Chondrocyte (in vitro differentiated cells): ENCODE data around the gene PDE4D. TPM values are rescaled to one million over a fixed set of nuclear protein-coding genes. Genes with fewer than 3 reads are reported as not detected.
A peak's percentile ranks its signal among the peaks of the same experiment; 100 is the strongest.

Experiments used
- DNase-seq: peaks from one replicate; pipeline ENCODE4 v3.0.0; 2021; ENCODE audit warnings: mixed read lengths, low spot score
- H3K27ac Mint-ChIP-seq: one replicate; pipeline ENCODE4 v1.8.0; 2021; ENCODE audit warnings: mild to moderate bottlenecking, moderate library complexity, mixed read lengths; ENCODE audit not compliant: unreplicated experiment
- H3K27me3 Mint-ChIP-seq: 2 replicates; pipeline ENCODE4 v1.8.0; 2021; ENCODE audit warnings: low read depth, mixed read lengths
- H3K36me3 Mint-ChIP-seq: 2 replicates; pipeline ENCODE4 v1.8.0; 2021; ENCODE audit warnings: low read depth, mixed read lengths
- H3K4me1 Mint-ChIP-seq: 2 replicates; pipeline ENCODE4 v1.8.0; 2021; ENCODE audit warnings: low read depth, mild to moderate bottlenecking, mixed read lengths
- H3K4me3 Mint-ChIP-seq: one replicate; pipeline ENCODE4 v1.8.0; 2021; ENCODE audit warnings: mild to moderate bottlenecking, moderate library complexity, mixed read lengths; ENCODE audit not compliant: unreplicated experiment
- H3K9me3 Mint-ChIP-seq: 2 replicates; pipeline ENCODE4 v1.8.0; 2021; ENCODE audit warnings: low read depth, mixed read lengths
- CTCF ChIP-seq: fragments of 200-600 bp; sonication (generic); IDR thresholded peaks from 2 replicates; pipeline ENCODE4 v1.5.0; 2021; ENCODE audit warnings: antibody characterized with exemption, mild to moderate bottlenecking, moderate library complexity
- total RNA-seq: library from RNA; stranded (reverse); gene quantifications from 3 replicates; pipeline ENCODE4 v1.2.1, GENCODE V29; 2021

The PDE4D gene
- total RNA-seq, 1 donor from 2014 or later, result 21.1 TPM

- Mint-ChIP-seq H3K27ac (no peak overlapping the region), H3K4me3 (no peak overlapping the region), H3K9me3 (no peaks in the 10 kb centered on the region), H3K27me3 (no peaks in the 10 kb centered on the region), H3K36me3 (no peaks in the 10 kb centered on the region), H3K4me1 (peaks cover 8% of the 10 kb centered on the region)
- no peak for DNase-seq
- no peak for TF ChIP-seq CTCF
These were observed 811.8 kb downstream of the PDE4D start for GRCh38 chr5:59081693-59082092.

- no peak overlapping the region for H3K4me3 Mint-ChIP-seq
- no peaks in the 10 kb centered on the region for H3K36me3 Mint-ChIP-seq
- no peaks in the 10 kb centered on the region for H3K9me3 Mint-ChIP-seq
- DNase-seq, result no peak
- TF ChIP-seq CTCF, result no peak
- peaks cover 8% of the 10 kb centered on the region for H3K4me1 Mint-ChIP-seq
- H3K27ac Mint-ChIP-seq, result peak overlapping the region; percentile 78
- H3K27me3 Mint-ChIP-seq, result no peaks in the 10 kb centered on the region
These were observed 813.6 kb downstream of the PDE4D start for GRCh38 chr5:59079622-59080620.

- no peaks in the 10 kb centered on the region for H3K27me3 Mint-ChIP-seq
- H3K36me3 Mint-ChIP-seq, result no peaks in the 10 kb centered on the region
- TF ChIP-seq CTCF, result no peak
- H3K4me1 Mint-ChIP-seq, result peaks cover 8% of the 10 kb centered on the region
- H3K27ac Mint-ChIP-seq, result no peak overlapping the region
- no peaks in the 10 kb centered on the region for H3K9me3 Mint-ChIP-seq
- no peak overlapping the region for H3K4me3 Mint-ChIP-seq
- no peak for DNase-seq
These were observed 821.6 kb downstream of the PDE4D start for GRCh38 chr5:59071755-59072549.

- peak overlapping the region; percentile 88 for H3K27ac Mint-ChIP-seq
- no peaks in the 10 kb centered on the region for H3K36me3 Mint-ChIP-seq
These were observed 824.0 kb downstream of the PDE4D start for GRCh38 chr5:59069438-59070079.

More at GRCh38 chr5:59069438-59070079, 824.0 kb downstream of the PDE4D start:
- H3K9me3 Mint-ChIP-seq, result peaks cover 3% of the 10 kb centered on the region
- no peak overlapping the region for H3K4me3 Mint-ChIP-seq
- H3K27me3 Mint-ChIP-seq, result no peaks in the 10 kb centered on the region
- TF ChIP-seq CTCF, result no peak
- H3K4me1 Mint-ChIP-seq, result peaks cover 11% of the 10 kb centered on the region
- DNase-seq, result no peak
